Prostate gland (tissue), 2 donors: ENCODE measurements around the gene OSBPL6. TPM values are rescaled to one million over a fixed set of nuclear protein-coding genes. Genes with fewer than 3 reads are reported as not detected.

ENCODE experiments used
- DNase-seq: peaks from one replicate; pipeline ENCODE4 v3.0.0-alpha.2; 2019; ENCODE audit warnings: low spot score
- H3K27ac ChIP-seq, 2 donors: fragments of 200-600 bp; sonication (generic); 2 replicates each; pipeline ENCODE4 v1.5.1; 2017 to 2019
- H3K27me3 ChIP-seq: fragments of 200-600 bp; sonication (generic); replicated peaks from 2 replicates; pipeline ENCODE4 v1.5.1; 2019; ENCODE audit not compliant: insufficient read depth
- H3K36me3 ChIP-seq, 2 donors: fragments of 200-600 bp; sonication (generic); 1 replicate in 1 of 2; 2 replicates in 1 of 2; pipeline versions ENCODE4 v1.5.1 to v1.8.1; 2017 to 2019
- H3K4me1 ChIP-seq: fragments of 200-600 bp; sonication (generic); replicated peaks from 2 replicates; pipeline ENCODE4 v1.5.1; 2019
- H3K4me3 ChIP-seq, 2 donors: fragments of 200-600 bp; sonication (generic); 2 replicates each; pipeline ENCODE4 v1.5.1; 2017 to 2019
- H3K9me3 ChIP-seq: fragments of 200-600 bp; sonication (generic); 2 replicates; pipeline ENCODE4 v1.5.1; 2017
- POLR2A ChIP-seq: fragments of 450-650 bp; IDR thresholded peaks from one replicate; pipeline ENCODE4 v1.6.1; 2016; ENCODE audit warnings: antibody characterized with exemption, mild to moderate bottlenecking
- POLR2AphosphoS5 ChIP-seq: sonication (generic); formaldehyde crosslinking; IDR thresholded peaks from one replicate; pipeline ENCODE4 v1.6.1; 2017; ENCODE audit warnings: antibody characterized with exemption
- WGBS: methylation state at CpG from one replicate; pipeline ENCODE4 v1.1.5; 2018; 5-methylcytosine and 5-hydroxymethylcytosine counted together
- intact Hi-C: fragments of 100-400 bp; cut with DNase I; formaldehyde crosslinking; loops from one replicate; pipeline ENCODE4 v1.14.2; 2022
- total RNA-seq, 2 donors: library from RNA; depleted of rRNA; stranded (reverse); fragments of >200 nt; gene quantifications; one replicate each; pipeline ENCODE4 v1.1.0, GENCODE V29; 2016
- TF ChIP-seq, protein P1 (sequence below), 4 experiments: fragments of 200-600 bp in 2 of 4; fragments of 450-650 bp in 2 of 4; sonication (generic) in 2 of 4; IDR thresholded peaks; 1 replicate in 3 of 4; 2 replicates in 1 of 4; pipeline ENCODE4 v1.5.1; 2016 to 2019; ENCODE audit warnings: antibody characterized with exemption in 4 of 4, mild to moderate bottlenecking in 2 of 4, moderate library complexity in 2 of 4

Gene OSBPL6
- total RNA-seq, 2 donors from 2014 or later: 2.4 to 10.8 TPM

DNA sequence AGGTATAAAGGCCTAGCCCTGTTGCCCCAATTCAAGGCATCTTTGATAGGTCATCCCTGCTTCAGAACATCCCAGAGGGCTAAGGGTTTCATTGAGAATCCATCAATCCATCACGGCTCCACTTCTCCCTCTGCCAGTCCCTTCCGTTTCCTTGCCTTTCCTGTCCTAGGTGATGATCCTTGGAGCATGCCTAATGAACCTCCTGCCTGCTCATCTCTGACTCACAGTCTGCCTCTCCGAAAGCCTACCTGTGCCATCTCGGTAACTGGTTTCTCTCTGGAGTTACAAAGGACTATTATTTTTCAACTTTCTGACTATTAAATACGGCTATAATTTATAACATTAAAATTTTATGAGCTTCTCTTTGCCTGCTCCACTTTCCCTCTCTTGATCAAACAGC, 36.7 kb upstream of the OSBPL6 start:
- Histone ChIP-seq H3K27me3 (no peaks in the 10 kb centered on the region), H3K9me3 (no peaks in the 10 kb centered on the region), H3K4me1 (no peaks in the 10 kb centered on the region), H3K4me3 (no peak overlapping the region), H3K27ac (no peak overlapping the region), H3K36me3 (no peaks in the 10 kb centered on the region)
- no peak for DNase-seq
- intact Hi-C loops: no loop called here
- 58% methylated on average over 5 of the region's 5 CpGs for WGBS
- TF ChIP-seq POLR2A (no peak), POLR2AphosphoS5 (no peak)
- TF ChIP-seq, protein P1, sequence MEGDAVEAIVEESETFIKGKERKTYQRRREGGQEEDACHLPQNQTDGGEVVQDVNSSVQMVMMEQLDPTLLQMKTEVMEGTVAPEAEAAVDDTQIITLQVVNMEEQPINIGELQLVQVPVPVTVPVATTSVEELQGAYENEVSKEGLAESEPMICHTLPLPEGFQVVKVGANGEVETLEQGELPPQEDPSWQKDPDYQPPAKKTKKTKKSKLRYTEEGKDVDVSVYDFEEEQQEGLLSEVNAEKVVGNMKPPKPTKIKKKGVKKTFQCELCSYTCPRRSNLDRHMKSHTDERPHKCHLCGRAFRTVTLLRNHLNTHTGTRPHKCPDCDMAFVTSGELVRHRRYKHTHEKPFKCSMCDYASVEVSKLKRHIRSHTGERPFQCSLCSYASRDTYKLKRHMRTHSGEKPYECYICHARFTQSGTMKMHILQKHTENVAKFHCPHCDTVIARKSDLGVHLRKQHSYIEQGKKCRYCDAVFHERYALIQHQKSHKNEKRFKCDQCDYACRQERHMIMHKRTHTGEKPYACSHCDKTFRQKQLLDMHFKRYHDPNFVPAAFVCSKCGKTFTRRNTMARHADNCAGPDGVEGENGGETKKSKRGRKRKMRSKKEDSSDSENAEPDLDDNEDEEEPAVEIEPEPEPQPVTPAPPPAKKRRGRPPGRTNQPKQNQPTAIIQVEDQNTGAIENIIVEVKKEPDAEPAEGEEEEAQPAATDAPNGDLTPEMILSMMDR (IDR thresholded peaks at IDR 0.05): no peak

GRCh38 chr2:178159966-178160365, 34.3 kb upstream of the OSBPL6 start:
- 91% methylated on average over 1 of the region's 1 CpG for WGBS
- H3K4me3 ChIP-seq: no peak overlapping the region
- H3K36me3 ChIP-seq: no peaks in the 10 kb centered on the region
- H3K4me1 ChIP-seq: no peaks in the 10 kb centered on the region
- no peaks in the 10 kb centered on the region for H3K9me3 ChIP-seq
- intact Hi-C loops: no loop called here
- no peak for DNase-seq
- TF ChIP-seq POLR2A (no peak), POLR2AphosphoS5 (no peak)
- TF ChIP-seq, protein P1 (IDR thresholded peaks at IDR 0.05): no peak
- H3K27ac ChIP-seq: no peak overlapping the region
- no peaks in the 10 kb centered on the region for H3K27me3 ChIP-seq

DNA sequence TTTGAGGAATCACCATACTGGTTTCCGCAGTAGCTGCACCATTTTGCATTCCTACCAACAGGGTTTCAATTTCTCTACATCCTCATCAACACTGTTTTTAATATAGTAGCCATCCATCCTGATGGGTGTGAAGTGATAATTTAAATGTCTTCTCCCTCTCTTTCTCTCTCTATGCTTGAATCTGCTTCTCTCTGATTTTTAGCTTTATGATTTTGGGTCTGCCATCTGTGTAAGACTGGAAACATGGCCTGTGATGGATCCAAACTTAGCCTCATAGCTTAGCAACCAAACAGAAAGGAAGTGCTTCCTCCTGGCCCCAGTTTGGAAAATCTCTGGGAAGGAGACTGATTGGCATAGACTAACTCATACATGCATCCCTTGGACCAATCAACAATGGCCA, 33.7 kb upstream of the OSBPL6 start:
- Histone ChIP-seq H3K9me3 (no peaks in the 10 kb centered on the region), H3K4me3 (no peak overlapping the region), H3K27me3 (no peaks in the 10 kb centered on the region), H3K4me1 (no peaks in the 10 kb centered on the region), H3K27ac (no peak overlapping the region), H3K36me3 (no peaks in the 10 kb centered on the region)
- WGBS: 97% methylated on average over 1 of the region's 1 CpG
- no peak for DNase-seq
- intact Hi-C loops: no loop called here
- TF ChIP-seq POLR2AphosphoS5: no peak
- TF ChIP-seq, protein P1 (IDR thresholded peaks at IDR 0.05): no peak
- no peak for TF ChIP-seq POLR2A

DNA sequence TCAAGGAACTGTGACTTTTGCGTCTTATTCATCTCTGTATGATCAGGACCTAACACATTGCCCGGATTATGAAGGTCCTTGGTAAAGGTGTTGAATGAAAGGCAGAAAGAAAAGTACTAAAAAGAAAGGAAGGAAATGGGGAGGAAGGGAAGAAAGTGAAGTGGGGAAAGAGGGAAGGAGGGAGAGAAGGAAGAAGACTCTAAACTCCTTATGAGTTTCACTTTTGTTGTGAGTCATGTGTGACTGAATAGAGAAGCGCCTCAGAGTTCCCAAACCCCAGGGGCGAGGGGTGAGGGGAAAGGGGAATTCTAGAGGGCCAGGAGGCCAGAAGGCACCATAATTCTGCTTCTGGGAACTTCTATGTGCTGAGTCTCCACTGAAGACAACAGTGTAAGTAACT, 30.9 kb upstream of the OSBPL6 start:
- intact Hi-C loops: no loop called here
- H3K9me3 ChIP-seq: no peaks in the 10 kb centered on the region
- TF ChIP-seq POLR2AphosphoS5 (no peak), POLR2A (no peak)
- TF ChIP-seq, protein P1 (IDR thresholded peaks at IDR 0.05): no peak
- H3K27ac ChIP-seq: no peak overlapping the region
- no peak overlapping the region for H3K4me3 ChIP-seq
- H3K4me1 ChIP-seq: no peaks in the 10 kb centered on the region
- no peak for DNase-seq
- H3K27me3 ChIP-seq: no peaks in the 10 kb centered on the region
- no peaks in the 10 kb centered on the region for H3K36me3 ChIP-seq
- 71% methylated on average over 4 of the region's 4 CpGs for WGBS

DNA sequence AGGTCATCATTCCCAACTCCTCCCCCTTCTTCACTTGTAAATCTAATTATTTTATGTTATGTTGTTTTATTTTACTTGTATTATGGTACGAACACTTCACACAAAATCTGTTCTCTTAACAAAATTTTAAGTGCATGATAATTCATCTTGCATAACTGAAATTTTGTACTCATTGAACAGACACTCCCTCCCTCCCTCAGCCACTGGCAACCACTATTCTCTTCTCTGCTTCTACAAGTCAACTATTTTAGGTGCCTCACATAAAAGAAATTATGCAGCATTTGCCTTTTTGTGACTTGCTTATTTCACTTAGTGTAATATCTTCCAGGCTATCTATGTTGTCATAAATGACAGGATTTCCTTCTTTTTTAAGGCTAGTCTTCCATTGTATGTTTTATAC, 30.4 kb upstream of the OSBPL6 start:
- no peaks in the 10 kb centered on the region for H3K9me3 ChIP-seq
- H3K27ac ChIP-seq: no peak overlapping the region
- TF ChIP-seq POLR2AphosphoS5: no peak
- TF ChIP-seq, protein P1 (IDR thresholded peaks at IDR 0.05): no peak
- TF ChIP-seq POLR2A: no peak
- H3K27me3 ChIP-seq: no peaks in the 10 kb centered on the region
- H3K4me3 ChIP-seq: no peak overlapping the region
- H3K36me3 ChIP-seq: no peaks in the 10 kb centered on the region
- no peak for DNase-seq
- no peaks in the 10 kb centered on the region for H3K4me1 ChIP-seq
- intact Hi-C loops: no loop called here
- 98% methylated on average over 1 of the region's 1 CpG for WGBS
